NOMO-1 (cell line): ENCODE data around the gene SELENOS.
"Not testable (repeated sequence)": the region's sequence is repeated elsewhere in the genome, so short reads cannot be mapped to it uniquely, and the experiment has no call there.

Experiments
- DNase-seq, 2 experiments: peaks; one replicate each; lab custom pipeline; 2025; ENCODE audit not compliant: unreplicated experiment in 2 of 2; lab: John Stamatoyannopoulos, UW

Gene SELENOS

GRCh38 chr15:101310161-101310480, 32.8 kb upstream of the SELENOS start:
- no peak for DNase-seq

GRCh38 chr15:101309436-101310160, 32.3 kb upstream of the SELENOS start:
- no peak for DNase-seq

- DNase-seq: no peak
These were observed 31.5 kb upstream of the SELENOS start for GRCh38 chr15:101308604-101309435.

GRCh38 chr15:101307897-101308603, 30.8 kb upstream of the SELENOS start:
- no peak for DNase-seq

- no peak for DNase-seq
These were observed 30.0 kb upstream of the SELENOS start for GRCh38 chr15:101307048-101307896.

GRCh38 chr15:101306341-101307047, 29.2 kb upstream of the SELENOS start:
- no peak for DNase-seq

- DNase-seq: no peak
These were observed 28.6 kb upstream of the SELENOS start for GRCh38 chr15:101305820-101306255.

GRCh38 chr15:101303408-101303807, 26.1 kb upstream of the SELENOS start:
- DNase-seq: no peak

- DNase-seq: no peak
These were observed 19.4 kb upstream of the SELENOS start for GRCh38 chr15:101296418-101297405.

- DNase-seq: no peak
These were observed 18.4 kb upstream of the SELENOS start for GRCh38 chr15:101295607-101296161.

GRCh38 chr15:101294731-101295606, 17.7 kb upstream of the SELENOS start, which contains the start of gene SNRPA1:
SNRPA1 (minus strand) TSS chr15:101295248; CDS start chr15:101295178, 70 bp downstream.
- DNase-seq: peak; percentile 90 to 95

GRCh38 chr15:101293122-101293521, 15.8 kb upstream of the SELENOS start:
- no peak for DNase-seq

GRCh38 chr15:101288905-101289513, 11.7 kb upstream of the SELENOS start:
- DNase-seq: peak in 1 of 2 experiments; percentile 41

GRCh38 chr15:101287342-101287741, 10.1 kb upstream of the SELENOS start:
- DNase-seq: not testable (repeated sequence)

GRCh38 chr15:101286471-101287114, 9.3 kb upstream of the SELENOS start:
- DNase-seq: no peak

- no peak for DNase-seq
These were observed 6.6 kb upstream of the SELENOS start for GRCh38 chr15:101283931-101284330.
